SJCRH30 (cell line): ENCODE data around the gene ENOSF1. TPM values are rescaled to one million over a fixed set of nuclear protein-coding genes. Genes with fewer than 3 reads are reported as not detected.

Experiments used
- DNase-seq, 2 experiments: peaks; one replicate each; pipeline ENCODE4 v3.0.0-alpha.2; 2015 to 2020
- H3K27ac ChIP-seq: fragments of 250-450 bp; sonication (Bioruptor Pico); 2 replicates; pipeline ENCODE4 v1.5.1; 2020; ENCODE audit warnings: mild to moderate bottlenecking, moderate library complexity
- H3K27me3 ChIP-seq: fragments of 250-450 bp; sonication (Bioruptor Pico); 2 replicates; pipeline ENCODE4 v1.5.1; 2020; ENCODE audit warnings: mild to moderate bottlenecking, moderate library complexity
- H3K36me3 ChIP-seq: fragments of 250-450 bp; sonication (Bioruptor Pico); 2 replicates; pipeline ENCODE4 v1.5.1; 2020; ENCODE audit warnings: mild to moderate bottlenecking, moderate library complexity
- H3K4me1 ChIP-seq: fragments of 250-450 bp; sonication (Bioruptor Pico); 2 replicates; pipeline ENCODE4 v1.5.1; 2020; ENCODE audit warnings: mild to moderate bottlenecking, moderate library complexity
- H3K4me3 ChIP-seq: fragments of 250-450 bp; sonication (Bioruptor Pico); 2 replicates; pipeline ENCODE4 v1.5.1; 2020; ENCODE audit warnings: mild to moderate bottlenecking, moderate library complexity
- H3K9me3 ChIP-seq: fragments of 250-450 bp; sonication (Bioruptor Pico); replicated peaks from 2 replicates; pipeline ENCODE4 v1.5.1; 2020; ENCODE audit warnings: mild to moderate bottlenecking, moderate library complexity
- total RNA-seq: library from RNA; depleted of rRNA; stranded (reverse); fragments of >200 nt; shearing (Covaris generic); gene quantifications from 2 replicates; pipeline ENCODE4 v1.2.3, GENCODE V29; 2014; rRNA removed

Gene ENOSF1
- total RNA-seq, 1 experiment from 2014 or later, result 9.5 TPM

DNA sequence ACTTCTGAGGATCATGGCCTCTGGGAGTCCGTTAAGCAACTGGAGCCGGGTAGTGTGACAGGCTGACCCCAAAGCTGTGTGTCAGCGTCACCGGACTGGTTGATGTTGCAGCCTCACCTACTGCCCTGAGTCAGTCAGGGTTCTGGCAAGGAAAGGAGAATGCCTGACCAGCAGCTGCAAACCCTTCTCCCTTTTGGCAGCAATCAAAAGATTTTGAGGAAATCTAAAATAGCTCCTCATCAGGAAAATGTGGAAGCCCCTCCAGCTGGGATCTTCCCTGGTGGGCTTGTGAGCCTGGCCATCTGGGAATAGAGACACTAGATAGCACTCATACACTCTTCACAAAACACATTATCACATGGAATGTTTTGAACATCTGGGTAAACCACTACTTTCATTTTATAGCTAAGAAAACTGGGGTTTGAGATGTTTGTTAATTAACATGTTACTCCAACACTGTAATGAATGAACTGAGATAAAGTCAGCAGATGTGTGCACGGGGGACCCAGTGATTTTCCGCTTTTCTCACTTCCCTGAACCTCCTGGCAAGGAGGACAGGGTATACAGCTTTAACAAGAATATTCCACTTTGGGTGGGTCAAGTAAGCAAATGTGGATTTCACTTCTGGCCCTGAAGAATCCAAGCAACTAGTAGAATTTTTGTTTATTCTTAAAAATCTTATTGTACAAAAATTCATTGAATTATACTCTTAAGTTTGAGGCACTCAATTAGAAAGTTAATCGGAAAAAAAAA, 91.0 kb downstream of the ENOSF1 start:
- no peaks in the 10 kb centered on the region for H3K9me3 ChIP-seq
- H3K27me3 ChIP-seq, result no peaks in the 10 kb centered on the region
- no peak overlapping the region for H3K4me3 ChIP-seq
- no peaks in the 10 kb centered on the region for H3K36me3 ChIP-seq
- peak in 1 of 2 experiments; percentile 20 for DNase-seq
- H3K4me1 ChIP-seq, result no peaks in the 10 kb centered on the region
- no peak overlapping the region for H3K27ac ChIP-seq

Other genes starting within 250 kb of the ENOSF1 start
- gene COLEC12, start 211.9 kb downstream of the ENOSF1 start, total RNA-seq, result not detected in 2 replicates
- gene CETN1, start 132.2 kb downstream of the ENOSF1 start, total RNA-seq, result not detected in 2 replicates
- gene CLUL1, start 115.6 kb downstream of the ENOSF1 start, total RNA-seq, result not detected in 2 replicates
- gene TYMS, start 55.0 kb downstream of the ENOSF1 start, total RNA-seq, result 83.7 and 91.8 TPM in 2 replicates
- 151 and 185 TPM in 2 replicates for gene YES1, start 99.6 kb upstream of the ENOSF1 start, total RNA-seq
- gene ADCYAP1, start 192.2 kb upstream of the ENOSF1 start, total RNA-seq, result 0.03 and 0.16 TPM in 2 replicates